NCI-H2029 treated with DMSO at 0.1 percent for 48 hours (cell line): ENCODE data around the gene ACBD5.

Source experiments
- DNase-seq: peaks from one replicate; lab custom pipeline; 2025; lab: John Stamatoyannopoulos, UW

Gene ACBD5

GRCh38 chr10:27152687-27153086 is 87.9 kb downstream of the ACBD5 start:
- no peak for DNase-seq

GRCh38 chr10:27150261-27150660 is 90.3 kb downstream of the ACBD5 start:
- no peak for DNase-seq

- no peak for DNase-seq
Measured at GRCh38 chr10:27147701-27148100, 92.9 kb downstream of the ACBD5 start.

GRCh38 chr10:27145937-27146336 is 94.7 kb downstream of the ACBD5 start:
- no peak for DNase-seq
